ENCODE data around the gene CYFIP1.

Gene CYFIP1

DNA sequence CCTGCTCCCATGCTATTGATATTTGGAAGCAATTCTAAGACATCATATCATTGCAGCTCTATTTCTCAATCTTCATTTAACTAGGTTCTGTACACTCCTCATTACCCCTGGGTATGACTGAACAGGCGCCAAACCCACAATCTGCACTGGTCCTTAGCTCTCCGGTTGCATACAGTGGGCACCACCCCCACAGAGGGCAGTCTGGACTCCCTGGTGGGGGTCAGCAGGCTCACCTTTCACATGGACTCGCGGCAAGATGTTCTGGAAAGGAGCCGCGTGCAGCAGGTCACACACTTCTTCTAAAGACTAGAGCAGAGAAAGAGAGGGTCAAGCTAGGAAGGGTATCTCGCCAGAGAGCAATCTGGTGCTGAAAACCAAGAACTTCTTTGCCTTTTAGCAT lies 105.2 kb downstream of the CYFIP1 start:
- H3K9me3 ChIP-seq (ENCODE audit: control insufficient read depth, insufficient read depth, low read length) = no peaks in the 10 kb centered on the region
- H3K9ac ChIP-seq (ENCODE audit: low read depth, low read length) = no peak overlapping the region
- H3K4me1 ChIP-seq (ENCODE audit: insufficient read depth, low read length) = peaks cover 4% of the 10 kb centered on the region; the same call in 1 of the 2 replicates
- H3K36me3 ChIP-seq (ENCODE audit: insufficient read depth, low read length) = peaks cover 10% of the 10 kb centered on the region; the same call in 1 of the 2 replicates

DNA sequence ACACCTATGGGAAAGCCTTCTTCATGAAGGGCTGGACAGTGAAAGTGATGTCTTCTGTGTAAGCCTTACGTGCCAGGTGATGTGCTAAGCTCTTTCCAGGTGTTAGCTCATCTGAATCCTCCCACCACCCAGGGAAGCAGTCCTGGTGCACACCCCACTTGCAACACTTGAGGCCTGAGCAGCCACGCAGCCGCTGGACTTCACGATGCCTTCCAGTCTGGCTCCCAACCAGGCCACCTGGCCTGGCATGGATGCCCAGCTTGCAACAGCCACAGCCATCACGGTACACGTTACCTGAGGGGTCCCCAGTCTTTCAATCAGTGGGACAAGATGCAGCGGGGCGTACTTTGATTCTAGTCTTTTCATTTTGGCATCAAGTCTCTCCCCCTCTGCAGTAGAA lies 105.9 kb downstream of the CYFIP1 start:
- no peaks in the 10 kb centered on the region for H3K9me3 ChIP-seq (ENCODE audit: control insufficient read depth, insufficient read depth, low read length)
- H3K9ac ChIP-seq (ENCODE audit: low read depth, low read length) = no peak overlapping the region
- H3K36me3 ChIP-seq (ENCODE audit: insufficient read depth, low read length) = peaks cover 13% of the 10 kb centered on the region; the same call in 1 of the 2 replicates
- H3K4me1 ChIP-seq (ENCODE audit: insufficient read depth, low read length) = peaks cover 4% of the 10 kb centered on the region; the same call in 1 of the 2 replicates

DNA sequence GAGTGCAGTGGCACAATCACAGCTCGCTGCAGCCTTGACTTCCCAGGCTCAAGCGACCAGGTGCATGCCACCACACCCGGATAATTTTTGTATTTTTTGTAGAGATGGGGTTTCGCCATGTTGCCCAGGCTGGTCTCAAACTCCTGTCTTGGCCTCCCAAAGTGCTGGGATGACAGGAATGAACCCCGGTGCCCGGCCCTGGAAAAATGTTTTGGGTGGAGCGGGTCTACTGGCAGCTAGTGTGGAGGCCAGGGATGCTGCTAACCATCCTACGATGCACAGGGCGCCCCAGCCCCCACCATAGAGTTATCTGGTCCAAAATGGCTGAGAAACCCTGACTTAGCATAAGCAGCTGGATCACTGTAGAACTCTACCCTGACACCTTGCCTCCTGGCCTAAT lies 106.3 kb downstream of the CYFIP1 start:
- Histone ChIP-seq H3K4me1 (ENCODE audit: insufficient read depth, low read length) (peaks cover 4% of the 10 kb centered on the region; the same call in 1 of the 2 replicates), H3K9me3 (ENCODE audit: control insufficient read depth, insufficient read depth, low read length) (no peaks in the 10 kb centered on the region), H3K36me3 (ENCODE audit: insufficient read depth, low read length) (peaks cover 17% of the 10 kb centered on the region; the same call in 1 of the 2 replicates), H3K9ac (ENCODE audit: low read depth, low read length) (no peak overlapping the region)

DNA sequence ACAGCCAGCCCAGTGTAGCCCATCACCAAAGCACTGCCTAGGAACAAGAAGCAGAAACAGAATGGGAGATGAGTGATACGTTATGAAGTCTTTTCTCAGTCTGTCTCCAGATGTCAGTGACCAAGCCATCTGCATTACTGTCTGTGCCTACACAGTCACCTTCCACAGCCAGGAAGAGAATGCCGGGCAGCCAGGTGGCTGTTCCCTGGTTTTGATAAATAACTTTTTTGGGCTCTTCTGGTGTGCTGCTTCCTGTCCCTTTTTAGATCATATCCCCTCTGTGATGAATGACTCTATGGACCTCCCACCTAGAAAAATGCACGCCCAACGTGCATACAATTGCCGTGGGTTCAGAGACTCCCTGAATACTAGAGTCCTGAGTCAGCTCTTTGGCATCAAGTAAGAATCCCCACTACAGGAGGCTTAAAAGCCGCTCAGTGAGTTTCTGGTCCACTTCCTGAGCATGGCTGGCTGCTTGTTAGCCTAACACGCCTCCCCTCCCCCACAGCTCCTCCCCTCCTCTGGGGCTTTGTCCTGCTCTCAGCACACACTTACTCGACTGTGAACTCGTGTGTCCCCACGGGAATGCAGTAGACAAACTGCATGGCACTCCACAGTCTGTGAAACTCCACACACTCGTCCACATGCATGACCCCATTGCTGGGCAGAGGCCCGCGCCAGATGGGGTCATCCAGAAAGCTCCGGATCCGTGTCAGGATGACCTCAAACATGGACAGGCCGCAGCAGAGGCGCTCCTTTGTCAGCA lies 107.0 kb downstream of the CYFIP1 start:
- peaks cover 19% of the 10 kb centered on the region; the same call in 1 of the 2 replicates for H3K36me3 ChIP-seq (ENCODE audit: insufficient read depth, low read length)
- no peaks in the 10 kb centered on the region for H3K9me3 ChIP-seq (ENCODE audit: control insufficient read depth, insufficient read depth, low read length)
- no peak overlapping the region for H3K9ac ChIP-seq (ENCODE audit: low read depth, low read length)
- H3K4me1 ChIP-seq (ENCODE audit: insufficient read depth, low read length) = peaks cover 4% of the 10 kb centered on the region; the same call in 1 of the 2 replicates

DNA sequence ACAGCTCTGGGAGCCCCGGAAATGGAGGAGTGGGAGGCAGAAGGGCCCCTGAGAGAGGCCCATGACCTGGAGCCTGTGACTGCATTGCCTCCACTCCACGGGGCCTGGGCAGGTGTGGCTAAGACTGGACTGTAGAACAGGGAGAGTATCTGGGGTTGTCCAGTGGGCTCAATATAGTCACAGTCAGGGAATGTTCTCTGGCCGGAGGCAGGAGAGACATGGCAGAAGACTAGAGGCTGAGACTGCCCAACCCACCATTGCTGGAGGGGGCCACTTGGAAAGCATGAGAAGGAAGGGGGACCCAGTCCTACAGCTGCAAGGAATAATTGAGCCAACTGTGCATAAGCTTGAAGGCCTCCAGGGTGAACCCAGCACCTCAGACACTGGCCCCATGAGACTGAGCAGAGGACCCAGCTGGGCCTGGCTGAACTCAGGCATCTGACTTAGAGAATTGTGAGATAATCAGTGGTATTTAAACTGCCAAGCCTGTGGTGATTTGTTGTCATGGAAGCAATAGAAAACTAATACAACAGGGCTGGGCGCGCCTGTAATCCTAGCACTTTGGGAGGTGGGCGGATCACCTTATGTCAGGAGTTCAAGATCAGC lies 108.6 kb downstream of the CYFIP1 start:
- Histone ChIP-seq H3K36me3 (ENCODE audit: insufficient read depth, low read length) (peaks cover 19% of the 10 kb centered on the region), H3K4me1 (ENCODE audit: insufficient read depth, low read length) (peaks cover 4% of the 10 kb centered on the region; the same call in 1 of the 2 replicates), H3K9me3 (ENCODE audit: control insufficient read depth, insufficient read depth, low read length) (no peaks in the 10 kb centered on the region), H3K9ac (ENCODE audit: low read depth, low read length) (no peak overlapping the region)

DNA sequence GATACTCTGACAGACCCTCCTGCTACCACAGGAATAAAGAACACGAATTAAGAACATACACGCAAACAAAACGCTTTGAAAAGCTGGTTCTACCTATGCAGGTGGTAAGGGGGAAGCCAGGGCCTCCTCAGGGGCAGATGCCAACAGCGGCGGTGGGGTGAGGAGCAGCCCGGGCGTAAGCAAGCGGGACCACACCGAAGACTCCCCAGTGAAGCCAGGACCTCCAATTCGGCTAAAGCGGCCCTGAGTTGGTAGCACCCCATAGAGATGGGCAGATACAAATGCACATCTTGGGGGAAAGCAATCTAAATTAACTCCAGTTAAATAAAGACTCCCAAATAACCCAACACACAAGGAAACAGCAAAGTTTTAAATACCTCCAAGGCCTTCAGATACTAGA lies 109.3 kb downstream of the CYFIP1 start:
- H3K9me3 ChIP-seq (ENCODE audit: control insufficient read depth, insufficient read depth, low read length) = no peaks in the 10 kb centered on the region
- H3K36me3 ChIP-seq (ENCODE audit: insufficient read depth, low read length) = peaks cover 19% of the 10 kb centered on the region
- no peak overlapping the region for H3K9ac ChIP-seq (ENCODE audit: low read depth, low read length)
- H3K4me1 ChIP-seq (ENCODE audit: insufficient read depth, low read length) = peaks cover 4% of the 10 kb centered on the region; the same call in 1 of the 2 replicates

DNA sequence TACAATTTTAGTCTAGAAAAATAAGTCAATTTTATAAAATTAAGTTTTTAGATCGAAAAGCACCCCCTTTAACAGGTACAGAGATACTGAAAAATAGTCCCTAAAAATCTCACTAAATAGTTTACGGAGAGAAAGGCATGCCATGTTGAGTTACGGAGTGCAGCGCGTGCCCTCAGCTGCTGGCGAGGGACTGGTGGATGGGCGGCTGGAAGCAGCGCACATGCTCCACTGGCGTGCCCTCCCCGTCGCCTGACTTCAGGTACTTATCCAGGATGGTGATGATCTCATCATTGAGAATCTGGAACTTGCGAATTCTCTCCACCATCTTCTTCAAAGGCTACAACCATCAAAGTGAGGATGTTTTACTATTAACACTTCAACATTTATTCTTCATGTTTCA lies 110.3 kb downstream of the CYFIP1 start:
- Histone ChIP-seq H3K9ac (ENCODE audit: low read depth, low read length) (no peak overlapping the region), H3K9me3 (ENCODE audit: control insufficient read depth, insufficient read depth, low read length) (no peaks in the 10 kb centered on the region), H3K36me3 (ENCODE audit: insufficient read depth, low read length) (peaks cover 20% of the 10 kb centered on the region), H3K4me1 (ENCODE audit: insufficient read depth, low read length) (peaks cover 4% of the 10 kb centered on the region; the same call in 1 of the 2 replicates)

DNA sequence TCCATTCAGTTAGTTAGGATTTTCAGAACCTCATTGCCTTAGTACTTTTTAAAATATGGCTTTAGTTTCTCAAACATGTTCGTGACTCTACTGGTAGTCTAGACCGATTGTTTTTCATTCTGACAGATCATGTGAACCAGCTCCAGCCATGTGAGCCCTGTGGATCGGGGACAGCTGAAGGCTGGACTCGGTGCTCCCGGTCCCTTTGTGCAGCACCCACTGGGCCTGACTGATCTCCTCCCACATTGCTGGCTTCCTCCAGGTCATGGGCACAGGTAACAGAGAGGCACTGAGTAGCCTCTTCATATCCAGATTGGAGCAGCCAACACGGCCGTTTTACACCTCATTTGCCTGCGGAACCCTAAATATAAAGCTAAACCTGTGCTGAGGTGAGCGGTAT lies 111.2 kb downstream of the CYFIP1 start:
- peaks cover 4% of the 10 kb centered on the region; the same call in 1 of the 2 replicates for H3K4me1 ChIP-seq (ENCODE audit: insufficient read depth, low read length)
- no peaks in the 10 kb centered on the region for H3K9me3 ChIP-seq (ENCODE audit: control insufficient read depth, insufficient read depth, low read length)
- peaks cover 26% of the 10 kb centered on the region for H3K36me3 ChIP-seq (ENCODE audit: insufficient read depth, low read length)
- H3K9ac ChIP-seq (ENCODE audit: low read depth, low read length) = no peak overlapping the region

DNA sequence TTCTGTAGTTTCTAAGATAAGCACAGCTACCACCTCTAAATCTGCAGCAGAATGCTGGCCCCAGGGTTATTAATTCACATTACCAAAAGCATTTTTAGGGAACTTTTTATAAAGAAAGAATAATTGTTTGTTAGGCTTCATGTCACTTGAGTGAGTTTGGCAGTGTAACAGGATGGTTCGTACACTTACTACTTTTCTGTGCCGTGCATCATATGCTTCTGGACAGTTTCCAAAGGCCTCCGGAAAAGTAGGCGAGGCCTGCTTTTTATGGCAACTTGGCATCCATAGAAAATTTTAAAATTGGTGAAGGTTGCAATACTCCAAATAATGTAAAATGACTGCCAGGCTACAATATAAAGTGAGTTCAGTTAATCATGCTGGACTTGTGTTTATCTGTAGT lies 111.7 kb downstream of the CYFIP1 start:
- Histone ChIP-seq H3K4me1 (ENCODE audit: insufficient read depth, low read length) (peaks cover 3% of the 10 kb centered on the region; the same call in 1 of the 2 replicates), H3K9me3 (ENCODE audit: control insufficient read depth, insufficient read depth, low read length) (no peaks in the 10 kb centered on the region), H3K9ac (ENCODE audit: low read depth, low read length) (no peak overlapping the region), H3K36me3 (ENCODE audit: insufficient read depth, low read length) (peaks cover 26% of the 10 kb centered on the region)

DNA sequence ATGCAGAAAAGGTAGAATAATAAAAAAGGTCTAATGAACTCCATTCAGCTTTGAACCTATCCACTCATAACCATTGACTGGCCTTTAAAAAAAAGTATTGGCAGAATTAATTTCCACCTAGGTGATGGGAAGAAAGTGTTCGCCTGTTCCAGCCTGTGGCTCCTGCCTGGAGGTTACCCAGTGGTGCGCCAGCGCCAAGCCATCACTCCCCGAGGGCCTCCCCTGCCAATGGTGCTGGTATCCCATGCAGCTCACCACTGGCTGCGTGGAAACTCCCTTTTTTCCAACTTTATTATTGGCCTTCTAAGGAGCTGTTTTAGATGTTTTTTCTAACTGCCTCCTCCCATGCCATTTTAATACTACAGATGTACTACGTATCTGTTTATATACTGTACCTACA lies 112.3 kb downstream of the CYFIP1 start:
- Histone ChIP-seq H3K4me1 (ENCODE audit: insufficient read depth, low read length) (no peaks in the 10 kb centered on the region; the same call in 1 of the 2 replicates), H3K9ac (ENCODE audit: low read depth, low read length) (no peak overlapping the region), H3K36me3 (ENCODE audit: insufficient read depth, low read length) (peaks cover 26% of the 10 kb centered on the region), H3K9me3 (ENCODE audit: control insufficient read depth, insufficient read depth, low read length) (no peaks in the 10 kb centered on the region)

DNA sequence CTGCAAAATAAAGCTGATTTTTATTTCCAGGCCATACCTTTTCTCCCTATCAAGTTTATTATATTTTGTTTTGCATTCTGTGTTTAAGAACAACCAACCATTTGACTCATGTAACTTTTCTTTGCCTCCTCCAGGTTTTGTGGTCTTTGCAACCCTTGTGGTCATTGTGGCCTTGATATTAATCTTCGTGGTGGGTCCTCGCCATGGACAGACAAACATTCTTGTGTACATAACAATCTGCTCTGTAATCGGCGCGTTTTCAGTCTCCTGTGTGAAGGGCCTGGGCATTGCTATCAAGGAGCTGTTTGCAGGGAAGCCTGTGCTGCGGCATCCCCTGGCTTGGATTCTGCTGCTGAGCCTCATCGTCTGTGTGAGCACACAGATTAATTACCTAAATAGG lies 114.1 kb downstream of the CYFIP1 start:
- Histone ChIP-seq H3K36me3 (ENCODE audit: insufficient read depth, low read length) (peaks cover 23% of the 10 kb centered on the region), H3K9ac (ENCODE audit: low read depth, low read length) (no peak overlapping the region), H3K4me1 (ENCODE audit: insufficient read depth, low read length) (no peaks in the 10 kb centered on the region; the same call in 1 of the 2 replicates), H3K9me3 (ENCODE audit: control insufficient read depth, insufficient read depth, low read length) (no peaks in the 10 kb centered on the region)

DNA sequence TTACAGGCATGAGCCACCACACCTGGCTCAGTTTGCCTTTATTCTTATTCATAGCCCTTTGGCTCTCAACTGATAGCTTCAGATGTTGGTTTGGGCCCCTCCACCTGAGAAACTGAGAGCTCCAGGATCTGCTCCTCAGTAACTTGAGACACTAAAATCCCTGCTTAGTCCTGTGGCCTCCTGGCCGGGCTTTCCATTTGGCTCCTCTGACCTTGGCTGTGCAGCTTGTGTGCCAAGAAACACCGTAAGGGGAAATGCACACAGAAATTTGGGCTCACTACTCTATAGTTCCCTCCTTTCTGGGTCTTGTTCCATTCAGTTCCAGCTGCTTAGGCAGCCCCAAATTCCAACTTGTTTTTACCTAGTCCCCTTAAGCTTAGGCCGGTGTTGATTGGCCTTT lies 116.8 kb downstream of the CYFIP1 start:
- H3K36me3 ChIP-seq (ENCODE audit: insufficient read depth, low read length) = peaks cover 18% of the 10 kb centered on the region
- H3K9ac ChIP-seq (ENCODE audit: low read depth, low read length) = no peak overlapping the region
- no peaks in the 10 kb centered on the region; the same call in 1 of the 2 replicates for H3K4me1 ChIP-seq (ENCODE audit: insufficient read depth, low read length)
- H3K9me3 ChIP-seq (ENCODE audit: control insufficient read depth, insufficient read depth, low read length) = no peaks in the 10 kb centered on the region

DNA sequence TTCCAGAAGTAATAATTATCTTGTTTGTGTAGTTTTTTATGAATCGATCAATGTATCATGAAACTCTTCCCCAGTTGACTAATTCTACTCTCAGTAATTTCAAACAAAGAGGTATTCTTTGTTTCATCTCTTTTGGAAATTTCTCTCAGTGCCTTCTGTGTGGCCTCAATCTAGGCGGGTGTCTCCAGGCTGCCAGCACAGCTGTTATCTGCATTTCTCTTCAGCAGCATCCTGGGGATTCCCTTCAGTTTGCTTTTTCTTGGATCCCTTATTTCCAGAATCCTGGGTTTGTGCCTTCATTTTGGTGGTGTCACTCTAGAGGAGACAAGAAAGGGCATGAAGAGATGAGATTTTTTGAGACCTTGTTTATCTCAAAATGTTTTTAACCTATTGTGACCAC lies 119.0 kb downstream of the CYFIP1 start:
- Histone ChIP-seq H3K36me3 (ENCODE audit: insufficient read depth, low read length) (peaks cover 18% of the 10 kb centered on the region), H3K4me1 (ENCODE audit: insufficient read depth, low read length) (no peaks in the 10 kb centered on the region; the same call in 1 of the 2 replicates), H3K9ac (ENCODE audit: low read depth, low read length) (no peak overlapping the region), H3K9me3 (ENCODE audit: control insufficient read depth, insufficient read depth, low read length) (no peaks in the 10 kb centered on the region)

DNA sequence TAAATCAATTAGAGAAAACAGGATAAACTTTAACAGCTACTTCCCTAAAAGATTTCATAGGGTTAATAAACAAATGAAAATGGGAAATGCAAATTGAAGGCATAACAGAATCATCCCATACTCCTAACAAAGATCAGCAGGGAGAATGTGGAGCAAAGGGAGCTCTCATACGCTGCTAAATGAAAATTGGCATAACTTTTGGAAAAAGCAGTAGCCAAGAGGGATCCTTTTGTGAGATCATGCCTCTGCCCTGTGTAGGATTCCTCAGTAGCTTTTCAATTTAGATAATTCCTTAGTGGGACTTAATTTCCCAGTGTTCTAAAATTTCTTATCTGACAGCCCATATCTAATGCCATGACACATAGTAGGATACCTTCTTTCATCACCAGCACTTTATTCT lies 123.5 kb downstream of the CYFIP1 start:
- Histone ChIP-seq H3K9me3 (ENCODE audit: control insufficient read depth, insufficient read depth, low read length) (no peaks in the 10 kb centered on the region), H3K36me3 (ENCODE audit: insufficient read depth, low read length) (peaks cover 27% of the 10 kb centered on the region), H3K9ac (ENCODE audit: low read depth, low read length) (no peak overlapping the region), H3K4me1 (ENCODE audit: insufficient read depth, low read length) (no peaks in the 10 kb centered on the region)

DNA sequence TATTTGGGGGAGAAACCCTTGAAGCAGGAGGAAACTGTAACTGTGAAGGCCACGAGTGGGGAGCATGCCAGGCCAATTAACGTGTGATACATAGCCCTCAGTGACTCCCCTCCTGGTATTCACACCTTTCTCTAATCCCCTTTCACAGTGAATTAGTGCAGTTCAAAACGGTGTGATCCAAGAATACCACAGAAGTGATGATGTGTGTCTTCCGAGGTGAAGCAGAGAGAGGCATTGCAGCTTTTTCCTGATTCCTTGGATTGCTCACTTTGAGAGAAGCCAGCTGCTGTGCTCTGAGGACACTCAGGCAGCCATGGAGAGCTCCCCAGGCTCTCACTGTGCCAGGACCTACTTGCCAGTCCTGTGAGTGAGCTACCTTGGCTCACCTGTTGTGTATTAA lies 124.4 kb downstream of the CYFIP1 start:
- Histone ChIP-seq H3K36me3 (ENCODE audit: insufficient read depth, low read length) (peaks cover 28% of the 10 kb centered on the region), H3K9me3 (ENCODE audit: control insufficient read depth, insufficient read depth, low read length) (no peaks in the 10 kb centered on the region), H3K9ac (ENCODE audit: low read depth, low read length) (no peak overlapping the region), H3K4me1 (ENCODE audit: insufficient read depth, low read length) (no peaks in the 10 kb centered on the region)
